NT2/D1 (cell line): Measurements from ENCODE around the gene SLC8A1.

ENCODE experiments used
- SUZ12 ChIP-seq: IDR thresholded peaks from 2 replicates; pipeline ENCODE4 v1.6.1; 2011; ENCODE audit not compliant: insufficient read length, insufficient read depth; ENCODE audit errors: extremely low read depth
- ZNF274 ChIP-seq: IDR thresholded peaks from 2 replicates; pipeline ENCODE4 v1.6.1; 2011; ENCODE audit warnings: mild to moderate bottlenecking, low read depth, low read length

DNA sequence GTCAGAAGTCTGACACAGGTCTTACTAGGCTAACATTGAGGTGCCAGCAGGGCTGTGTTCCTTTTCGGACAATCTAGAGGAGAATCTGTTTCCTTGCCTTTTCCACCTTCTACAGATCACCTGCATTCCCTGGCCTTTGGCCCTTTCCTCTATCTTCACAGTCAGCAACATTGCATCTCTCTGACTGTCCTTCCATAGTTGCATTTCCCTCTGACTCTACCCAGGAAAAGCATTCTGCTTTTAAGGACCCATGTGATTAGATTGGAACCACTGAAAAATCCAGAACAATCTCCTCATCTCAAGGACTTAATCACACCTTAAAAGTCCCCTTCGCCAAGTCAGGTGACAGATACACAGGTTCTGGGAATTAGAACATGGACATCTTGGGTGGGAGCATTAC, 181.5 kb downstream of the SLC8A1 start:
- TF ChIP-seq ZNF274 (no peak), SUZ12 (no peak)
